IMR-90 (cell line): ENCODE data around the gene PTPRG. TPM values are rescaled to one million over a fixed set of nuclear protein-coding genes. Genes with fewer than 3 reads are reported as not detected.

Source experiments
- ATAC-seq: fragments of 200-7000 bp; cut with Tn5 transposase; 2 replicates; pipeline ENCODE4 v1.9.1; 2020; ENCODE audit warnings: low read depth, mild to moderate bottlenecking, moderate library complexity
- BruUV-seq: library from RNA; stranded (reverse); fragments of 400-500 nt; replicated peaks from 2 replicates; lab custom pipeline; 2021; lab: Mats Ljungman, UMichigan
- CTCF ChIA-PET: fragments of 300-600 bp; formaldehyde crosslinking; extraction: SDS; loops from one replicate; lab custom pipeline; 2021; ENCODE audit warnings: antibody characterized with exemption; lab: Yijun Ruan, JAX
- POLR2A ChIA-PET: fragments of 300-600 bp; sonication (Branson Sonifier 250); formaldehyde crosslinking; loops from one replicate; lab custom pipeline; 2022; ENCODE audit warnings: antibody characterized with exemption; ENCODE audit not compliant: unreplicated experiment; lab: Charles Lee
- DNase-seq: peaks from one replicate; pipeline ENCODE4 v3.0.0; 2013
- H2AFZ ChIP-seq: replicated peaks from 2 replicates; pipeline ENCODE3; 2013; ENCODE audit warnings: low read length, mild to moderate bottlenecking; ENCODE audit not compliant: poor library complexity
- H2AK5ac ChIP-seq: 2 replicates; pipeline ENCODE4 v1.6.1; 2013; ENCODE audit warnings: low read depth, low read length, inconsistent platforms
- H2AK9ac ChIP-seq: replicated peaks from 2 replicates; pipeline ENCODE3; 2013; ENCODE audit warnings: mild to moderate bottlenecking, low read depth, low read length, moderate library complexity; ENCODE audit not compliant: poor library complexity
- H2BK120ac ChIP-seq: 2 replicates; pipeline ENCODE4 v1.6.1; 2013; ENCODE audit warnings: low read depth, low read length, inconsistent platforms
- H2BK15ac ChIP-seq: 3 replicates; pipeline ENCODE4 v1.6.1; 2013; ENCODE audit warnings: low read depth, low read length, inconsistent platforms
- H2BK20ac ChIP-seq: 2 replicates; pipeline ENCODE4 v1.6.1; 2013; ENCODE audit warnings: low read depth, mild to moderate bottlenecking, inconsistent platforms, low read length, moderate library complexity
- H2BK5ac ChIP-seq: 2 replicates; pipeline ENCODE4 v1.6.1; 2013; ENCODE audit warnings: mild to moderate bottlenecking, low read depth, low read length, inconsistent platforms; ENCODE audit not compliant: poor library complexity, severe bottlenecking
- H3K14ac ChIP-seq: replicated peaks from 2 replicates; pipeline ENCODE4 v1.6.1; 2013; ENCODE audit warnings: low read depth, low read length, inconsistent platforms
- H3K18ac ChIP-seq: 2 replicates; pipeline ENCODE4 v1.6.1; 2013; ENCODE audit warnings: low read depth, low read length, control low read depth
- H3K23ac ChIP-seq: 2 replicates; pipeline ENCODE4 v1.6.1; 2013; ENCODE audit warnings: low read depth, low read length, inconsistent platforms
- H3K27ac ChIP-seq: 2 replicates; pipeline ENCODE4 v1.5.1; 2013; ENCODE audit warnings: mild to moderate bottlenecking, control low read depth, low read length; ENCODE audit not compliant: insufficient read depth
- H3K27me3 ChIP-seq: 2 replicates; pipeline ENCODE4 v1.6.1; 2013; ENCODE audit warnings: low read length; ENCODE audit not compliant: control insufficient read depth, insufficient read depth
- H3K36me3 ChIP-seq: 2 replicates; pipeline ENCODE4 v1.6.1; 2013; ENCODE audit warnings: low read length, mixed read lengths; ENCODE audit not compliant: control insufficient read depth, insufficient read depth
- H3K4ac ChIP-seq: 2 replicates; pipeline ENCODE4 v1.6.1; 2013; ENCODE audit warnings: low read depth, low read length, inconsistent platforms
- H3K4me1 ChIP-seq: 2 replicates; pipeline ENCODE4 v1.6.1; 2013; ENCODE audit warnings: low read length, mixed read lengths; ENCODE audit not compliant: control insufficient read depth, insufficient read depth
- H3K4me2 ChIP-seq: 2 replicates; pipeline ENCODE4 v1.6.1; 2013; ENCODE audit warnings: low read depth, mild to moderate bottlenecking, control low read depth, low read length, moderate library complexity
- H3K4me3 ChIP-seq: 2 replicates; pipeline ENCODE4 v1.5.1; 2013; ENCODE audit warnings: low read depth, mild to moderate bottlenecking, control low read depth, low read length, moderate library complexity; ENCODE audit not compliant: insufficient read depth
- H3K56ac ChIP-seq: 2 replicates; pipeline ENCODE4 v1.6.1; 2013; ENCODE audit warnings: low read length, inconsistent platforms; ENCODE audit not compliant: insufficient read depth; ENCODE audit errors: extremely low read depth
- H3K79me1 ChIP-seq, 2 experiments: 2 replicates each; pipeline ENCODE4 v1.6.1; 2013; ENCODE audit warnings: low read length in 2 of 2, inconsistent platforms in 1 of 2, low read depth in 1 of 2
- H3K9ac ChIP-seq: 2 replicates; pipeline ENCODE4 v1.6.1; 2013; ENCODE audit warnings: low read depth, low read length, control low read depth
- H3K9me1 ChIP-seq: 2 replicates; pipeline ENCODE4 v1.6.1; 2013; ENCODE audit warnings: low read length, inconsistent platforms; ENCODE audit not compliant: insufficient read depth
- H3K9me3 ChIP-seq: 2 replicates; pipeline ENCODE4 v1.6.1; 2013; ENCODE audit warnings: low read length; ENCODE audit not compliant: control insufficient read depth, insufficient read depth
- H4K20me1 ChIP-seq: 2 replicates; pipeline ENCODE4 v1.6.1; 2013; ENCODE audit warnings: low read length, inconsistent platforms; ENCODE audit not compliant: insufficient read depth
- H4K5ac ChIP-seq: 2 replicates; pipeline ENCODE4 v1.6.1; 2013; ENCODE audit warnings: mild to moderate bottlenecking, low read depth, low read length, control low read depth
- H4K8ac ChIP-seq, 2 experiments: 2 replicates each; pipeline ENCODE4 v1.6.1; 2013; ENCODE audit warnings: low read depth in 2 of 2, low read length in 2 of 2, control low read depth in 1 of 2, inconsistent platforms in 1 of 2
- H4K91ac ChIP-seq: 2 replicates; pipeline ENCODE4 v1.6.1; 2013; ENCODE audit warnings: low read depth, low read length, inconsistent platforms; ENCODE audit not compliant: insufficient read depth
- BHLHE40 ChIP-seq: fragments of 150-350 bp; IDR thresholded peaks from 2 replicates; pipeline ENCODE4 v1.6.1; 2016; ENCODE audit warnings: mild to moderate bottlenecking, low read depth, low read length
- CEBPB ChIP-seq: IDR thresholded peaks from 2 replicates; pipeline ENCODE4 v1.6.1; 2012; ENCODE audit warnings: low read depth, low read length, improper control_type of control experiment
- CHD1 ChIP-seq: IDR thresholded peaks from 2 replicates; pipeline ENCODE4 v1.6.1; 2012; ENCODE audit warnings: low read depth, low read length, improper control_type of control experiment
- FOS ChIP-seq: fragments of 150-350 bp; IDR thresholded peaks from 2 replicates; pipeline ENCODE4 v1.6.1; 2016; ENCODE audit warnings: low read depth, low read length
- MAFK ChIP-seq: IDR thresholded peaks from 2 replicates; pipeline ENCODE4 v1.6.1; 2012; ENCODE audit warnings: low read depth, low read length, improper control_type of control experiment
- MAZ ChIP-seq: IDR thresholded peaks from 2 replicates; pipeline ENCODE4 v1.6.1; 2012; ENCODE audit warnings: low read depth, mild to moderate bottlenecking, low read length, improper control_type of control experiment, moderate library complexity, borderline replicate concordance
- NFE2L2 ChIP-seq: fragments of 150-350 bp; IDR thresholded peaks from 2 replicates; pipeline ENCODE4 v1.6.1; 2016; ENCODE audit warnings: low read depth, mild to moderate bottlenecking, low read length
- POLR2A ChIP-seq: IDR thresholded peaks from 2 replicates; pipeline ENCODE4 v1.6.1; 2012; ENCODE audit warnings: mild to moderate bottlenecking, low read depth, low read length
- RAD21 ChIP-seq: IDR thresholded peaks from 2 replicates; pipeline ENCODE4 v1.6.1; 2012; ENCODE audit warnings: low read length, improper control_type of control experiment
- RCOR1 ChIP-seq: IDR thresholded peaks from 2 replicates; pipeline ENCODE4 v1.6.1; 2012; ENCODE audit warnings: mild to moderate bottlenecking, low read length, improper control_type of control experiment; ENCODE audit not compliant: insufficient replicate concordance
- SMC3 ChIP-seq: fragments of 150-350 bp; IDR thresholded peaks from 2 replicates; pipeline ENCODE4 v1.6.1; 2016; ENCODE audit warnings: low read depth, mild to moderate bottlenecking, antibody characterized with exemption, low read length, moderate library complexity
- WGBS, 2 experiments: methylation state at CpG; one replicate each; pipeline versions ENCODE4 v1.1.5 to v1.1.7; 2013; ENCODE audit warnings: missing lambda C conversion rate in 2 of 2; ENCODE audit not compliant: insufficient read length in 1 of 2; ENCODE audit errors: extremely low coverage in 2 of 2; 5-methylcytosine and 5-hydroxymethylcytosine counted together
- dilution Hi-C: fragments of 300-500 bp; cut with HindIII; formaldehyde crosslinking; loops from one replicate; pipeline ENCODE4 v1.14.3; 2018; ENCODE audit warnings: low sequenced_read_pairs; ENCODE audit not compliant: unreplicated experiment
- in situ Hi-C: fragments of 300-500 bp; cut with MboI; formaldehyde crosslinking; loops from 3 replicates; pipeline ENCODE4 v1.14.3; 2019; ENCODE audit warnings: low sequenced_read_pairs, inconsistent platforms, mixed read lengths
- intact Hi-C: fragments of 100-400 bp; cut with micrococcal nuclease; formaldehyde crosslinking; loops from 2 replicates; pipeline ENCODE4 v1.10.0; 2022
- polyA plus RNA-seq, 3 experiments: library from polyadenylated mRNA; depleted of rRNA; stranded (reverse); fragments of >200 nt; gene quantifications; 2 replicates each; pipeline ENCODE4 v1.2.3, GENCODE V29; 2012; ENCODE audit warnings: low replicate concordance in 1 of 3
- total RNA-seq: library from RNA; depleted of rRNA; stranded (reverse); fragments of >200 nt; gene quantifications from 2 replicates; pipeline ENCODE4 v1.2.3, GENCODE V29; 2012
- TF ChIP-seq, protein P1 (sequence below): fragments of 150-350 bp; IDR thresholded peaks from 2 replicates; pipeline ENCODE4 v1.6.1; 2017; ENCODE audit warnings: mild to moderate bottlenecking, antibody characterized with exemption, low read length, low read depth
- TF ChIP-seq, protein P2 (sequence below): conservative IDR thresholded peaks from 2 replicates; pipeline ENCODE4 v1.5.1; 2012; ENCODE audit warnings: mild to moderate bottlenecking, low read depth, low read length, improper control_type of control experiment

PTPRG gene
- total and polyA plus RNA-seq, 2 of the 4 experiments (the other 2 are of a cell fraction), result 7.7 to 31.0 TPM

DNA sequence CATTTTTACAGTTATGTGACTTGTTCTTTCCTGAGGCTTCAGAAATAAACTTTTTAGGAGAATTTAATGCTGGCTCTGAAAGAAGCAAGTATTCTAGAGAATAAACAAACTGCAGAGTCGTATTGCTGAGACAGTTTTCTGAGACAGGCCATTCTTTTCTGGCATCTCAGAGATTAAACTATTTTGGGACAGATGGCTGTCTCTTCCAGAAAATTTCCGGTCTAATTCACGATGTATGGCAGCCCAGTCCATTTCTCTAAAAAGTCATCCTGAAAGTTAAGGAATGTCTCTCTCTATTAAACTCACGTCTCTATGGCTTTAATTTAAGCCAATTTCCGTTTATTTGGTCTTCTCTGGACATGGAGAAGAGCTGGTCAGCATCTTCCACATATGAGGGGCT lies 603.4 kb downstream of the PTPRG start:
- CTCF ChIA-PET, result no interaction called here
- POLR2A ChIA-PET, result no interaction called here
- Histone ChIP-seq H3K14ac (no peak overlapping the region), H4K8ac (no peak overlapping the region), H3K18ac (no peak overlapping the region), H3K4me3 (no peak overlapping the region), H4K20me1 (no peaks in the 10 kb centered on the region), H3K9ac (no peak overlapping the region), H3K36me3 (peaks cover 2% of the 10 kb centered on the region; the same call in 1 of the 2 replicates), H2BK20ac (no peak overlapping the region), H3K23ac (no peak overlapping the region), H2BK120ac (no peak overlapping the region), H3K4me2 (no peak overlapping the region), H4K91ac (no peak overlapping the region), H2AK9ac (no peak overlapping the region), H3K27ac (no peak overlapping the region), H3K9me3 (no peaks in the 10 kb centered on the region), H3K56ac (no peak overlapping the region), H3K4me1 (peaks cover 3% of the 10 kb centered on the region; the same call in 1 of the 2 replicates), H4K5ac (no peak overlapping the region), H3K9me1 (no peaks in the 10 kb centered on the region; the same call in 1 of the 2 replicates), H3K79me1 (peaks cover 0 to 7% of the 10 kb centered on the region in 2 experiments; a peak in 1 of 4 replicates), H2BK5ac (no peak overlapping the region), H2BK15ac (no peak overlapping the region), H3K27me3 (no peaks in the 10 kb centered on the region), H2AFZ (no peak overlapping the region), H3K4ac (no peak overlapping the region), H2AK5ac (no peak overlapping the region)
- BruUV-seq, result no TSS peak
- no CpG with 5 or more reads among the region's 5 CpGs for WGBS, 2 experiments
- dilution Hi-C loops (no loop called here), in situ Hi-C loops (no loop called here), intact Hi-C loops (no loop called here)
- DNase-seq (no peak), ATAC-seq (no peak)
- no peak for TF ChIP-seq MAFK
- TF ChIP-seq RAD21, result no peak
- TF ChIP-seq CEBPB, result no peak
- TF ChIP-seq, protein P1, sequence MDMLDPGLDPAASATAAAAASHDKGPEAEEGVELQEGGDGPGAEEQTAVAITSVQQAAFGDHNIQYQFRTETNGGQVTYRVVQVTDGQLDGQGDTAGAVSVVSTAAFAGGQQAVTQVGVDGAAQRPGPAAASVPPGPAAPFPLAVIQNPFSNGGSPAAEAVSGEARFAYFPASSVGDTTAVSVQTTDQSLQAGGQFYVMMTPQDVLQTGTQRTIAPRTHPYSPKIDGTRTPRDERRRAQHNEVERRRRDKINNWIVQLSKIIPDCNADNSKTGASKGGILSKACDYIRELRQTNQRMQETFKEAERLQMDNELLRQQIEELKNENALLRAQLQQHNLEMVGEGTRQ, result no peak
- TF ChIP-seq FOS, result no peak
- no peak for TF ChIP-seq MAZ
- TF ChIP-seq, protein P2, sequence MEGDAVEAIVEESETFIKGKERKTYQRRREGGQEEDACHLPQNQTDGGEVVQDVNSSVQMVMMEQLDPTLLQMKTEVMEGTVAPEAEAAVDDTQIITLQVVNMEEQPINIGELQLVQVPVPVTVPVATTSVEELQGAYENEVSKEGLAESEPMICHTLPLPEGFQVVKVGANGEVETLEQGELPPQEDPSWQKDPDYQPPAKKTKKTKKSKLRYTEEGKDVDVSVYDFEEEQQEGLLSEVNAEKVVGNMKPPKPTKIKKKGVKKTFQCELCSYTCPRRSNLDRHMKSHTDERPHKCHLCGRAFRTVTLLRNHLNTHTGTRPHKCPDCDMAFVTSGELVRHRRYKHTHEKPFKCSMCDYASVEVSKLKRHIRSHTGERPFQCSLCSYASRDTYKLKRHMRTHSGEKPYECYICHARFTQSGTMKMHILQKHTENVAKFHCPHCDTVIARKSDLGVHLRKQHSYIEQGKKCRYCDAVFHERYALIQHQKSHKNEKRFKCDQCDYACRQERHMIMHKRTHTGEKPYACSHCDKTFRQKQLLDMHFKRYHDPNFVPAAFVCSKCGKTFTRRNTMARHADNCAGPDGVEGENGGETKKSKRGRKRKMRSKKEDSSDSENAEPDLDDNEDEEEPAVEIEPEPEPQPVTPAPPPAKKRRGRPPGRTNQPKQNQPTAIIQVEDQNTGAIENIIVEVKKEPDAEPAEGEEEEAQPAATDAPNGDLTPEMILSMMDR, result no peak
- TF ChIP-seq RCOR1, result no peak
- TF ChIP-seq POLR2A, result no peak
- no peak for TF ChIP-seq NFE2L2
- no peak for TF ChIP-seq CHD1
- TF ChIP-seq SMC3, result no peak
- TF ChIP-seq BHLHE40, result no peak
